HG03432 (cell line): Measurements from ENCODE around the gene FXR2.
"Not testable (repeated sequence)": the region's sequence is repeated elsewhere in the genome, so short reads cannot be mapped to it uniquely, and the experiment has no call there.

Experiments used
- ATAC-seq: cut with Tn5 transposase; IDR thresholded peaks from one replicate; pipeline ENCODE4 v1.9.1; 2021; ENCODE audit warnings: mild to moderate bottlenecking, moderate library complexity; ENCODE audit not compliant: unreplicated experiment

FXR2 gene

GRCh38 chr17:7614425-7615264, at the start of gene FXR2:
Gene FXR2 (minus strand): TSS chr17:7614897. CDS start chr17:7614532, 365 bp downstream.
- ATAC-seq, result peak; percentile 78

- ATAC-seq, result no peak
Measured at GRCh38 chr17:7656958-7657609, 42.4 kb upstream of the FXR2 start.

- no peak for ATAC-seq
Measured at GRCh38 chr17:7655541-7655840, 40.8 kb upstream of the FXR2 start.

- ATAC-seq, result no peak
Measured at GRCh38 chr17:7654832-7655540, 40.3 kb upstream of the FXR2 start.

- no peak for ATAC-seq
Measured at GRCh38 chr17:7652388-7653356, 38.0 kb upstream of the FXR2 start.

GRCh38 chr17:7651665-7652387, 37.1 kb upstream of the FXR2 start:
- no peak for ATAC-seq

- no peak for ATAC-seq
Measured at GRCh38 chr17:7651097-7651664, 36.5 kb upstream of the FXR2 start.

GRCh38 chr17:7650509-7651096, 35.9 kb upstream of the FXR2 start, which contains the start of gene ATP1B2:
Gene ATP1B2 (plus strand): TSS chr17:7650926. CDS start chr17:7651519, 593 bp downstream.
- ATAC-seq, result no peak

GRCh38 chr17:7647018-7647417, 32.3 kb upstream of the FXR2 start:
- ATAC-seq, result no peak

GRCh38 chr17:7646457-7646856, 31.8 kb upstream of the FXR2 start:
- no peak for ATAC-seq

GRCh38 chr17:7644775-7645174, 30.1 kb upstream of the FXR2 start:
- no peak for ATAC-seq

- ATAC-seq, result not testable (repeated sequence)
Measured at GRCh38 chr17:7641635-7642034, 26.9 kb upstream of the FXR2 start.

GRCh38 chr17:7640783-7641182, 26.1 kb upstream of the FXR2 start:
- no peak for ATAC-seq

GRCh38 chr17:7636163-7636562, 21.5 kb upstream of the FXR2 start:
- no peak for ATAC-seq

GRCh38 chr17:7634384-7634783, 19.7 kb upstream of the FXR2 start:
- no peak for ATAC-seq

- no peak for ATAC-seq
Measured at GRCh38 chr17:7633093-7633492, 18.4 kb upstream of the FXR2 start.

- no peak for ATAC-seq
Measured at GRCh38 chr17:7632492-7632894, 17.8 kb upstream of the FXR2 start.

- ATAC-seq, result no peak
Measured at GRCh38 chr17:7631398-7632380, 17.0 kb upstream of the FXR2 start.
